GM18505 (cell line): ENCODE measurements around the gene NELL2.
"Not testable (repeated sequence)": the region's sequence is repeated elsewhere in the genome, so short reads cannot be mapped to it uniquely, and the experiment has no call there.

Experiments
- ATAC-seq: cut with Tn5 transposase; IDR thresholded peaks from one replicate; pipeline ENCODE4 v1.9.1; 2021; ENCODE audit not compliant: unreplicated experiment
- POLR2A ChIP-seq: IDR thresholded peaks from 4 replicates; pipeline ENCODE4 v1.6.1; 2011; ENCODE audit warnings: borderline replicate concordance; ENCODE audit not compliant: insufficient read depth, insufficient read length; ENCODE audit errors: extremely low read depth

The NELL2 gene

GRCh38 chr12:44780221-44780790 lies 95.8 kb downstream of the NELL2 start:
- no peak for TF ChIP-seq POLR2A
- no peak for ATAC-seq

- no peak for ATAC-seq
Observed at GRCh38 chr12:44779766-44780165, 96.3 kb downstream of the NELL2 start.

GRCh38 chr12:44778863-44779262 lies 97.3 kb downstream of the NELL2 start:
- no peak for ATAC-seq
- TF ChIP-seq POLR2A: no peak

More at GRCh38 chr12:44779766-44780165, 96.3 kb downstream of the NELL2 start:
- no peak for TF ChIP-seq POLR2A

- no peak for TF ChIP-seq POLR2A
Observed at GRCh38 chr12:44777044-44777443, 99.1 kb downstream of the NELL2 start.

GRCh38 chr12:44775901-44776300 lies 100.2 kb downstream of the NELL2 start:
- ATAC-seq: no peak
- TF ChIP-seq POLR2A: no peak

More at GRCh38 chr12:44777044-44777443, 99.1 kb downstream of the NELL2 start:
- no peak for ATAC-seq

GRCh38 chr12:44774815-44775411 lies 101.2 kb downstream of the NELL2 start:
- no peak for ATAC-seq
- no peak for TF ChIP-seq POLR2A

- no peak for ATAC-seq
- TF ChIP-seq POLR2A: no peak
Observed at GRCh38 chr12:44771485-44772021, 104.6 kb downstream of the NELL2 start.

GRCh38 chr12:44765796-44766195 lies 110.3 kb downstream of the NELL2 start:
- no peak for ATAC-seq
- TF ChIP-seq POLR2A: no peak

- no peak for TF ChIP-seq POLR2A
- no peak for ATAC-seq
Observed at GRCh38 chr12:44763021-44763420, 113.1 kb downstream of the NELL2 start.

GRCh38 chr12:44759289-44759688 lies 116.8 kb downstream of the NELL2 start:
- TF ChIP-seq POLR2A: no peak
- ATAC-seq: no peak

- no peak for TF ChIP-seq POLR2A
- no peak for ATAC-seq
Observed at GRCh38 chr12:44750468-44750867, 125.6 kb downstream of the NELL2 start.

- ATAC-seq: no peak
- TF ChIP-seq POLR2A: no peak
Observed at GRCh38 chr12:44749566-44749965, 126.5 kb downstream of the NELL2 start.

- no peak for ATAC-seq
- TF ChIP-seq POLR2A: no peak
Observed at GRCh38 chr12:44748950-44749468, 127.1 kb downstream of the NELL2 start.

- not testable (repeated sequence) for ATAC-seq
Observed at GRCh38 chr12:44741292-44741980, 134.7 kb downstream of the NELL2 start.
